Endothelial cell of umbilical vein (primary cell): ENCODE data around the gene RUFY3. TPM values are rescaled to one million over a fixed set of nuclear protein-coding genes. Genes with fewer than 3 reads are reported as not detected.

Experiments
- BruUV-seq: library from RNA; stranded (reverse); fragments of 400-500 nt; replicated peaks from 2 replicates; lab custom pipeline; 2021; lab: Mats Ljungman, UMichigan
- CTCF ChIA-PET: fragments of 300-600, 350-600 bp; sonication (Branson Sonifier 250); formaldehyde crosslinking; loops from one replicate; lab custom pipeline; 2021; ENCODE audit warnings: antibody characterized with exemption, inconsistent platforms; lab: Charles Lee
- POLR2A ChIA-PET: fragments of 300-600, 350-600 bp; sonication (Branson Sonifier 250); formaldehyde crosslinking; loops from one replicate; lab custom pipeline; 2021; ENCODE audit warnings: antibody characterized with exemption, inconsistent platforms; lab: Charles Lee
- DNase-seq: peaks from one replicate; pipeline ENCODE4 v3.0.0-alpha.2; 2011; ENCODE audit warnings: low read depth, low spot score
- FAIRE-seq: peaks from 2 replicates; lab custom pipeline; 2011; peaks lifted over from hg19 to GRCh38; lab: Jason Lieb, UNC
- H2AFZ ChIP-seq: 2 replicates; pipeline ENCODE4 v1.6.0; 2012; ENCODE audit warnings: low read depth, low read length, control low read depth, inconsistent platforms
- H3K27ac ChIP-seq: 2 replicates; pipeline ENCODE4 v1.5.1; 2011; ENCODE audit warnings: low read depth, mild to moderate bottlenecking, control low read depth, low read length, moderate library complexity; ENCODE audit not compliant: insufficient read depth
- H3K27me3 ChIP-seq, 2 experiments: 2 replicates each; pipeline versions ENCODE4 v1.6.0 to v1.6.1; 2011; ENCODE audit warnings: low read length in 2 of 2, mixed read lengths in 1 of 2; ENCODE audit not compliant: control insufficient read depth in 2 of 2, insufficient read depth in 2 of 2
- H3K36me3 ChIP-seq, 2 experiments: 2 replicates in 1 of 2; 3 replicates in 1 of 2; pipeline ENCODE4 v1.5.1; 2011; ENCODE audit warnings: low read length in 2 of 2, mild to moderate bottlenecking in 1 of 2, moderate library complexity in 1 of 2; ENCODE audit not compliant: control insufficient read depth in 2 of 2, insufficient read depth in 2 of 2; ENCODE audit errors: extremely low read depth in 1 of 2
- H3K4me1 ChIP-seq: 3 replicates; pipeline ENCODE4 v1.5.1; 2011; ENCODE audit warnings: mild to moderate bottlenecking, low read length; ENCODE audit not compliant: control insufficient read depth, insufficient read depth; ENCODE audit errors: extremely low read depth
- H3K4me2 ChIP-seq: 2 replicates; pipeline ENCODE4 v1.6.1; 2011; ENCODE audit warnings: low read length, control low read depth, mixed read lengths; ENCODE audit not compliant: insufficient read depth
- H3K4me3 ChIP-seq, 3 experiments: fragments of 200-600 bp in 1 of 3; sonication (generic), shearing (Covaris generic) in 1 of 3; replicated peaks in 1 of 3; 2 replicates each; pipeline ENCODE4 v1.5.1; 2011 to 2016; ENCODE audit warnings: control low read depth in 3 of 3, low read length in 3 of 3, mild to moderate bottlenecking in 2 of 3, inconsistent platforms in 1 of 3, low read depth in 1 of 3, moderate library complexity in 1 of 3; ENCODE audit not compliant: insufficient read depth in 1 of 3
- H3K79me2 ChIP-seq: 2 replicates; pipeline ENCODE4 v1.6.0; 2012; ENCODE audit warnings: low read length, inconsistent platforms; ENCODE audit not compliant: control insufficient read depth, insufficient read depth
- H3K9ac ChIP-seq: replicated peaks from 2 replicates; pipeline ENCODE3; 2011; ENCODE audit warnings: low read length, control low read depth; ENCODE audit not compliant: insufficient read depth; ENCODE audit errors: extremely low read depth
- H3K9me1 ChIP-seq: replicated peaks from 3 replicates; pipeline ENCODE4 v1.6.0; 2011; ENCODE audit warnings: mild to moderate bottlenecking, low read length; ENCODE audit not compliant: control insufficient read depth, insufficient read depth; ENCODE audit errors: extremely low read depth
- H3K9me3 ChIP-seq: replicated peaks from 2 replicates; pipeline ENCODE4 v1.5.1; 2012; ENCODE audit warnings: low read length, inconsistent platforms; ENCODE audit not compliant: control insufficient read depth, insufficient read depth
- H4K20me1 ChIP-seq: replicated peaks from 2 replicates; pipeline ENCODE3; 2011; ENCODE audit warnings: mild to moderate bottlenecking, low read length; ENCODE audit not compliant: control insufficient read depth, insufficient read depth; ENCODE audit errors: extremely low read depth
- CTCF ChIP-seq, 2 donors: IDR thresholded peaks; 1 replicate in 1 of 2; 2 replicates in 1 of 2; pipeline ENCODE4 v1.5.1; 2011; ENCODE audit warnings: low read length in 2 of 2, mild to moderate bottlenecking in 2 of 2, moderate library complexity in 2 of 2, control low read depth in 1 of 2, inconsistent platforms in 1 of 2, low read depth in 1 of 2; ENCODE audit not compliant: insufficient read depth in 1 of 2; ENCODE audit errors: extremely low read depth in 1 of 2
- EZH2 ChIP-seq: IDR thresholded peaks from 2 replicates; pipeline ENCODE4 v1.6.1; 2012; ENCODE audit warnings: borderline replicate concordance, low read depth, mild to moderate bottlenecking, moderate library complexity, low read length, inconsistent platforms; ENCODE audit not compliant: severe bottlenecking
- FOS ChIP-seq: IDR thresholded peaks from 2 replicates; pipeline ENCODE4 v1.6.1; 2011; ENCODE audit warnings: mild to moderate bottlenecking, low read length, moderate library complexity, borderline replicate concordance; ENCODE audit not compliant: insufficient read depth
- GATA2 ChIP-seq: IDR thresholded peaks from 2 replicates; pipeline ENCODE4 v1.7.0; 2011; ENCODE audit warnings: low read depth, mild to moderate bottlenecking, moderate library complexity, mixed read lengths, low read length; ENCODE audit not compliant: insufficient read length, insufficient read depth
- JUN ChIP-seq: IDR thresholded peaks from 2 replicates; pipeline ENCODE4 v1.6.1; 2011; ENCODE audit warnings: borderline replicate concordance, low read depth; ENCODE audit not compliant: insufficient read length, insufficient read depth
- MYC ChIP-seq: IDR thresholded peaks from one replicate; pipeline ENCODE4 v1.6.1; 2011; ENCODE audit warnings: mild to moderate bottlenecking, low read depth, low read length
- POLR2A ChIP-seq: IDR thresholded peaks from 2 replicates; pipeline ENCODE4 v1.6.1; 2012; ENCODE audit warnings: low read depth, mild to moderate bottlenecking, control low read depth, low read length
- POLR2AphosphoS5 ChIP-seq: IDR thresholded peaks from 2 replicates; pipeline ENCODE4 v1.6.1; 2012; ENCODE audit warnings: low read depth, mild to moderate bottlenecking, control low read depth, low read length, moderate library complexity; ENCODE audit not compliant: insufficient read depth
- dilution Hi-C: fragments of 300-500 bp; cut with MboI; formaldehyde crosslinking; loops from one replicate; pipeline ENCODE4 v1.15.0; 2019; ENCODE audit warnings: low sequenced_read_pairs; ENCODE audit not compliant: extremely low pct_ligation_motif_present
- intact Hi-C: fragments of 100-400 bp; cut with micrococcal nuclease; formaldehyde crosslinking; loops from one replicate; pipeline ENCODE4 v1.10.0; 2022
- polyA plus RNA-seq, 4 experiments: library from polyadenylated mRNA; depleted of rRNA in 3 of 4; stranded (reverse) in 3 of 4; unstranded in 1 of 4; fragments of >200 nt; gene quantifications; 2 replicates each; pipeline versions ENCODE4 v1.2.1 to v1.2.3, GENCODE V29; 2011 to 2012; ENCODE audit warnings: missing spikeins in 1 of 4
- total RNA-seq: library from RNA; stranded (reverse); gene quantifications from 2 replicates; pipeline ENCODE4 v1.2.3, GENCODE V29; 2021
- TF ChIP-seq, protein P1 (sequence below): IDR thresholded peaks from 2 replicates; pipeline ENCODE4 v1.6.1; 2011; ENCODE audit not compliant: insufficient read depth, insufficient read length

Gene RUFY3
- total and polyA plus RNA-seq, 2 donors (not counting 3 experiments of a cell fraction or from before 2014, with no cell fraction given): 10.0 to 52.8 TPM

- no peak overlapping the region for H3K4me2 ChIP-seq
- H3K27me3 ChIP-seq: peaks cover 0 to 2% of the 10 kb centered on the region in 2 experiments
- no peak for FAIRE-seq
- H3K9me1 ChIP-seq: no peaks in the 10 kb centered on the region
- TF ChIP-seq POLR2A: no peak
- intact Hi-C loops: no loop called here
- no peak overlapping the region for H2AFZ ChIP-seq
- POLR2A ChIA-PET: no interaction called here
- dilution Hi-C loops: no loop called here
- H3K4me3 ChIP-seq: no peak overlapping the region
- no peaks in the 10 kb centered on the region for H3K79me2 ChIP-seq
- no peak overlapping the region for H3K27ac ChIP-seq
- no peak overlapping the region for H3K9ac ChIP-seq
- no peaks in the 10 kb centered on the region for H3K4me1 ChIP-seq
- H3K9me3 ChIP-seq: no peaks in the 10 kb centered on the region
- H3K36me3 ChIP-seq: no peaks in the 10 kb centered on the region
- no TSS peak for BruUV-seq
- H4K20me1 ChIP-seq: no peaks in the 10 kb centered on the region
- DNase-seq: no peak
- CTCF ChIA-PET: interaction anchor here (0.8 to 1.2 kb wide), 3 partner anchors 11 to 333 kb away, joined by 3 to 4 read pairs (median 3); no protein-coding TSS in a partner anchor
Observed at GRCh38 chr4:70676554-70677090, 45.1 kb upstream of the RUFY3 start.

GRCh38 chr4:70678383-70678999 is 43.3 kb upstream of the RUFY3 start:
- no peaks in the 10 kb centered on the region for H3K9me3 ChIP-seq
- no peaks in the 10 kb centered on the region for H3K9me1 ChIP-seq
- TF ChIP-seq, protein P1, sequence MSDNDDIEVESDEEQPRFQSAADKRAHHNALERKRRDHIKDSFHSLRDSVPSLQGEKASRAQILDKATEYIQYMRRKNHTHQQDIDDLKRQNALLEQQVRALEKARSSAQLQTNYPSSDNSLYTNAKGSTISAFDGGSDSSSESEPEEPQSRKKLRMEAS: no peak
- TF ChIP-seq MYC (no peak), POLR2A (no peak), JUN (no peak), POLR2AphosphoS5 (no peak), CTCF (IDR thresholded peaks at IDR 0.05; ENCODE audit: extremely low read depth in 1 of 2, insufficient read depth in 1 of 2, low read depth in 1 of 2, low read length in 2 of 2) (no peak), EZH2 (no peak), GATA2 (no peak), FOS (no peak)
- H4K20me1 ChIP-seq: no peaks in the 10 kb centered on the region
- no peak for DNase-seq
- no peak overlapping the region for H3K9ac ChIP-seq
- POLR2A ChIA-PET: no interaction called here
- dilution Hi-C loops: no loop called here
- peaks cover 0 to 2% of the 10 kb centered on the region in 2 experiments for H3K27me3 ChIP-seq
- no peak overlapping the region for H3K27ac ChIP-seq
- no peak overlapping the region for H2AFZ ChIP-seq
- no peak overlapping the region for H3K4me2 ChIP-seq
- FAIRE-seq: no peak
- CTCF ChIA-PET: interaction anchor here (1.1 to 1.4 kb wide), 2 partner anchors 25 to 331 kb away, joined by 5 to 6 read pairs; no protein-coding TSS in a partner anchor
- no peaks in the 10 kb centered on the region for H3K36me3 ChIP-seq
- no peak overlapping the region for H3K4me3 ChIP-seq
- H3K4me1 ChIP-seq: no peaks in the 10 kb centered on the region
- H3K79me2 ChIP-seq: no peaks in the 10 kb centered on the region
- intact Hi-C loops: no loop called here
- no TSS peak for BruUV-seq
